RCC 7860 (cell line): Measurements from ENCODE around the gene SMG1.
"Not testable (repeated sequence)": the region's sequence is repeated elsewhere in the genome, so short reads cannot be mapped to it uniquely, and the experiment has no call there.

Experiments
- DNase-seq: peaks from one replicate; pipeline ENCODE4 v3.0.0-alpha.2; 2015; ENCODE audit warnings: low spot score
- FAIRE-seq: peaks from 2 replicates; lab custom pipeline; 2012; peaks lifted over from hg19 to GRCh38; lab: Jason Lieb, UNC

SMG1 gene

DNA sequence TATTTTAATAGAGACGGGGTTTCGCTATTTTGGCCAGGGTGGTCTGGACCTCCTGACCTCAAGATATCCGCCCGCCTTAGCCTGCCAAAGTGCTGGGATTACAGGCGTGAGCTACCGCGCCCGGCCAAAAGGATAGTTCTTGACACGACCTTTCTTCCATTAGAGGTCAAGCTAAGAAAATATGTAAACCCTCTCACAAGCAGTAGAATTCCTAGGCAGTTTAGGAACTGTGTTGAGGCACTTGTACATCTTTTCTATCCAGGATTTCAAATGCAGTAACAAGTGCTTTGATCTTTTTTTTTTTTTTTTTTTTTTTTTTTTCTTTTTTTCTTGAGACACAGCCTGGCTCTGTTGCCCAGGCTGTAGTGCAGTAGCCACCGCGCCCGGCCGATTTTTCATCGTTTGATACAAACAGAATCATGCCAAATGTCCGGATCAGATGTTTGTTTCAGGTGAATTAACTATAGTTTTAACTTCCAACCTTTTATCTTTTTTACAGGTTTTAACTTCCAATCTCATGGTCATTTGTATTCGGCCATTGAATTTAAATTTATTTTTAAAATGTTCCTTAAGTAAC lies 123.4 kb downstream of the SMG1 start:
- no peak for FAIRE-seq
- no peak for DNase-seq

DNA sequence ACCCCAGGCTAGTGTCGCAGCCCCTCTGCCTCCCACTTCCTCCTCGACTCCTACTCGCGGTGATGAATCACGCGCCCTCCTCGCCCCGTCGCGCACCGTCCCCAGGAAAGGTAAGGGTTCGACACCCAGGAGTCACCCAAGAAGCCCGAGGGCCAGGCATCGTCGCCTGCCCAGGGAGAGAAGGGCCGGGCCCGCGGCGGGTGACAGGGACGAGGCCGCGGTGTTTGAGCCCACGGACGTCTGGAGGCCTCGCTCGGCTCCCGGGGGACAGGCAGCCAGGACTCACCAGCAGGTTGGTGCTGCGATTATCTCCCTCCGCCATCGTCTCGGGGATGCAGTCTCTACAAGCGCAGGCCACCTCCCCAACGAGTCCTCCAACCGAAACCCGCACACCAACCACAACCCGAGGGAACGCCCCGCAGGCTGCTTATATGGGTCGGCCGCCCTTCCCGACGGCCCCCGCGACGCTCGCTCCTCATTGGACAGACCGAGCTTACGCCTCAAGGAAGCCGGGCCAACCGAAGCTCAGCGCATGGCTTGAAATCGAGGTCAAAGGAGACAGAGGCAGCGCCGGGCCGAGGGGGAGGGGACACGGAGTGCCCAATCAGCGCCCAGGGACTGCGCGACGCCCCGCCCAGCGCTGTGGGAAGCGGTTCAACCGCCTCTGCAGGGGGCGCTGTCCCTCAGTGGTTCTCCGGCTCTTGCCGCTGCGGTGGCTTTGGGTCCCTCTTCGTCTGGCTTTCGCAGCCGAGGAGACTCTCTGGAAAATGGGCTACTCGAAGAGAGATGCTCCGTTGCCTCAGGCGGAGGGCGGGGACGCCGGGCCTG lies 124.8 kb downstream of the SMG1 start, which contains the start of gene ARL6IP1:
TSS of gene ARL6IP1 (minus strand) at position 405 of the 828 bp plus-strand sequence. CDS start at position 322, 83 bp downstream.
- peak; percentile 98 for DNase-seq
- peak; percentile 92 for FAIRE-seq

DNA sequence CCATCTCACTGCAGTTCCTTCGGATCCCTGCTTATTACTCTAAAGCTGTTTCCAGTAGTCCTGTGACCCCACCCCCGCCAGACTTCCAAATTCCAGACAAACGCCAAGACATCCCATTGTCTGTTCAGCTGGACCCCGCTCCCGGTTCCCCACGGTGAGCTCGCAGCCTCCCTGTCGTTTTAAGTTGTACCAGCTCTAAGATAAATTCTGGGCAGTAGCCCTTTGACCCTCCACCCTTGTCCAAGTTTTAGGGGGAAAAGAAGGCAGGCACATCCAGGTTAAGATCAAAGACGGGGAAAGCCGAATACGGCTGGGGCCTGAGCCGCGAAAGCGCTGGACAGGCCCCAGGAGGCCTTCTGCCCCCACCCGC lies 125.4 kb downstream of the SMG1 start:
- FAIRE-seq: no peak
- DNase-seq: no peak

DNA sequence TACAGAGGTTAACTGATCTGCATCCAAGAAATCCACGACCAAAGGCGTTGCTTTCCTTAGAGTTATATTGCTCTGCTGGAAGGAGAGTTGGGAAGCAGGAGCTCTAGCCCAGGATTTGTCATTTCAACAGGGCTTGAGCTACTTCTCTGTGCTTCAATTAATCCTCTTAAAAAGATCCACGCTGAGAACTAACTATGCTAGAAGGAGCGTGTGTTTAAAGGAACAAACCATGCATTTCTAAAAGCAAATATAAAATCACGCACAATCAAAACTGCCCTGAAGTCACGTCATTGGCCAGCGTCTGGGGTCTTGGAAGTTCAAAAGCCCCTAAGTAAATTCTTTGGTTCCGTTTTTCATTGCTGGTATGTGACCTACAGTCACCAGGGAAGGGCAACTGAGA lies 125.9 kb downstream of the SMG1 start:
- no peak for DNase-seq
- FAIRE-seq: no peak

- no peak for DNase-seq
- FAIRE-seq: no peak
Measured at GRCh38 chr16:18799500-18799899, 126.7 kb downstream of the SMG1 start.

GRCh38 chr16:18797746-18798145 lies 128.5 kb downstream of the SMG1 start:
- FAIRE-seq (no peak), DNase-seq (no peak)

GRCh38 chr16:18796377-18796776 lies 129.8 kb downstream of the SMG1 start:
- DNase-seq (no peak), FAIRE-seq (no peak)

DNA sequence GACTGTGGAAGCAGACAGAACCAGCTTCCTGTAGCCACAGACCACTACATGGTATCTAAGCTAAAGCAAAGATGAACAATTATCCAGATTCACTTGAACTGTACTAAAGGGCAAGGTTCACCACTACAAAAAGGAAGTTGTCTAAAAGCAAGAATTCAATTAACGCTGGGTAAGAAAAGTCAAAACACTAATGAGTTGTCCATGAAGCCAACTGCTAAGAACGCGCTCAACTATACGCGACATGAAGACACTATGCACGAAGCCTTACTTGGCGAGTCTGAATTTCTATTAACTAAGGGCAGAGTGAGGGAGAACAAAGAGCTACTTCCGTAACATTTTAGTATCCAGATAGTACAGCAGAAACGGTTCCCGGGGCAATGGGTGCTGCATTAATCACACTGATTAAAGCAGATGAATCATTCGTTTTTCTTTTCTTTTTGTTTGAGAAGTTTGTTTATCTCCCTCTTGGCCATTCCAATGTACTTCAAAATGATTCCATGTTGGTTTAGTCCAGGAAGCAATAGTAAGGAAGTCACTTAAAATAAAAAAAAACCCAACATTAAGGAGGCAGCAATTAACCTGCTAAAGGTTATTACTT lies 133.3 kb downstream of the SMG1 start:
- FAIRE-seq (no peak), DNase-seq (no peak)

DNA sequence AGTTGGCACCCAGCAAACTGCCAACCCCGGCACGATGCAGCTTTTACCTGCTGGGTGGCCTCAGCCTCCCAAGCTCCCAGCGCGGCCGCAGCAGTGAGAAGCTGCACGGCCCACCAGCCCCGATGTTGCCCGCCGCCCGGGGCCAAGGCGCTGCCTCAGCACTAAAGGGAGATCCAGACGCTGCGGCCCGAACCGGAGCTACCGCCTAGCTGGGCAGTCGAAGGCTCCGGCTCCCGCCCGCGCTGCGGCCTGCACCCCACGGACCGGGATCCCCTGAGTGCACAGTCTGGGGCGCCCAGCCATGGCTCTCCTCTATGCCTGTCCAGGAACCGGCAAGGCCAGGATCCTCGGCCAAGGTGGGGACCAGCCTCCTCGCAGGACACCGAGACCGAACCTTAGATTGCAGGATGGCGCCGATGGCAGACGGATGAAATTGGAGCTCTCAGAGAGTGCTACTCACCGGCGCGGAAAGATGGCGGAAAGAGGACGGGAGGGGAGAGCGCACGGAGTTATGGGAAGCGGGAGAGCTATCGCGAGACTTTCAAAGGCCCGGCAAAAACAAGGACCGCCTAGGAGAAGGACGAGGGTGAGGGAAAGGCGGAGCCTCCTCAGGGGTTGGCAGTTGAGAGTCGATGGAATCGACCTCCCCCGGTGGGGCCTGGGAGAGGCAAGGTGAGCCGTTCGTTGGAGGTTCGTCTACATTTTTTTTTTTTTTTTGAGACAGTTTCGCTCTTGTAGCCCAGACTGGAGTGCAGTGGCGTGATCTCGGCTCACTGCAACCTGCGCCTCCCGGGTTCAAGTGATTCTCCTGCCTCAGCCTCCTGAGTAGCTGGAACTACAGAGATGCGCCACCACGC lies 136.1 kb downstream of the SMG1 start, which contains the start of gene RPS15A:
TSS of gene RPS15A (minus strand) at position 485 of the 857 bp plus-strand sequence. CDS start 1,221 bp downstream, outside the sequence.
- DNase-seq: peak; percentile 93
- FAIRE-seq: peak; percentile 80

DNA sequence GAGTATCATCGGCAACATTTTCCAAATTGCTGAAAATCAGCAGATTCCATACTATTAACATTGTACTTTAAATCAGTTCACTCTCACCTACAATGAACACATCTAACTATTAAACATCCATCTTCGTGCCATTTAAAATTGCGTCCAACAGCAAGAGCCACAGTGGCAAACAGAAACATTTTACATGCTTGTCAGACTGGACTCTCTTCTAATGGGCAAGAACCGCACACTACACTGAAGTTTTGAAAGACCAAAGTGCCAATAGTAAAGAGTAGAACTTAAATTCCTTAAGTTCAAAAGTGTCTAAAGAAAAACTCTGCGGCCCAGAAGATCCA lies 136.7 kb downstream of the SMG1 start:
- FAIRE-seq (no peak), DNase-seq (no peak)

DNA sequence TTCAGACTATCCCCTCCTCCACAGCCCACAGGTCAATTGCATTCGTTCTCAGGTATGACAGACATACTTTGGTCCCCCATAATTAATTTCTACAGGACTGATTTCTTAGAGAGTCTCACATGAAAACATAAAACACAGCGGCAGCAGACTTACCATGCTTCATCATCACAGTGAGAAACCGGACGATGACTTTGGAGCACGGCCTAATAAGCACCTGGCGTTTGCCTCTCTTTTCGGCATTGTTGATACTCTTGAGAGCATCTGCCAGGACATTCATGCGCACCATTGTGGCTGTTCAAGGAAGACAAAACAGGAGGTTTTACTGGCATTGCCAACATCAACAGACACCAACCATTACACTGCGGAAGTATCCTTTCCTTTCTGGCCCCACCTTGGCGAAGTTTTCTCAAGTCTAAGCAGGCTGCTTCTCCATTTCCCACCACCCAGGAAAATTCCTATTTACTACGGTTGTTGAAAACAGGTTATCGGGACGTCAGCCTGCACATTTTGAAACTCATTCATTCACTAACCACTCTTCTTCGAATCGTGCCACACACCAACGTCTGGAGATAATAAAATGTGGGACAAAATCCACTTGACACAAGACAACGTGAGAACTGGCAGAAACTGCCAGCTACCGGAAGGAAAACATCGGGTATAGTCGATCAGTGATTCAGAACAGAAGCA lies 137.2 kb downstream of the SMG1 start:
- FAIRE-seq (no peak), DNase-seq (no peak)

GRCh38 chr16:18784917-18785623 lies 141.1 kb downstream of the SMG1 start:
- no peak for FAIRE-seq
- no peak for DNase-seq

- no peak for FAIRE-seq
Measured at GRCh38 chr16:18783430-18784341, 142.5 kb downstream of the SMG1 start.

GRCh38 chr16:18782697-18783429 lies 143.3 kb downstream of the SMG1 start:
- no peak for DNase-seq
- no peak for FAIRE-seq

More at GRCh38 chr16:18783430-18784341, 142.5 kb downstream of the SMG1 start:
- DNase-seq: no peak

DNA sequence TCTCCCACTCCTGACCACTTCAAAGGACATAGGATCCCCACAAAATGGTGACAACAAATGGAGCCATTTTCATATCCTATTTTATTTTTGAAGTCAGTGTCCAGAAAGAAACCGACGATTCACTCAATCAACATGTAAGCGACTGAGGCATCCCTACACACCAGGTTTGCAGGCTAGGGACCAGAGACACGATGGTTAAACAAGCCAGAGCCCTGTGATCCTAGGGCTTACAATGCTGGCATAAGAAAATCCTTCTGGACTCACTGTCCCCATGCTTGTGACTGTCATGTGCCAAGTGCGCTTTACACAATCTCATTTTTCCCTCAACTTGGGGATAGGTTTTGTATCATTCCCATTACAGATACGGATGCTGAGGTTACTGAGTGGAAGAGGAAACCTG lies 145.0 kb downstream of the SMG1 start:
- not testable (repeated sequence) for FAIRE-seq, DNase-seq

- FAIRE-seq, DNase-seq: not testable (repeated sequence)
Measured at GRCh38 chr16:18780460-18781026, 145.7 kb downstream of the SMG1 start.

- FAIRE-seq, DNase-seq: not testable (repeated sequence)
Measured at GRCh38 chr16:18777664-18778063, 148.5 kb downstream of the SMG1 start.

- not testable (repeated sequence) for DNase-seq, FAIRE-seq
Measured at GRCh38 chr16:18776334-18776733, 149.9 kb downstream of the SMG1 start.
